Endothelial cell of umbilical vein (primary cell): Measurements from ENCODE around the gene DAB1. TPM values are rescaled to one million over a fixed set of nuclear protein-coding genes. Genes with fewer than 3 reads are reported as not detected.

Experiments used
- BruUV-seq: library from RNA; stranded (reverse); fragments of 400-500 nt; replicated peaks from 2 replicates; lab custom pipeline; 2021; lab: Mats Ljungman, UMichigan
- CTCF ChIA-PET: fragments of 300-600, 350-600 bp; sonication (Branson Sonifier 250); formaldehyde crosslinking; loops from one replicate; lab custom pipeline; 2021; ENCODE audit warnings: antibody characterized with exemption, inconsistent platforms; lab: Charles Lee
- POLR2A ChIA-PET: fragments of 300-600, 350-600 bp; sonication (Branson Sonifier 250); formaldehyde crosslinking; loops from one replicate; lab custom pipeline; 2021; ENCODE audit warnings: antibody characterized with exemption, inconsistent platforms; lab: Charles Lee
- DNase-seq: peaks from one replicate; pipeline ENCODE4 v3.0.0-alpha.2; 2011; ENCODE audit warnings: low read depth, low spot score
- FAIRE-seq: peaks from 2 replicates; lab custom pipeline; 2011; peaks lifted over from hg19 to GRCh38; lab: Jason Lieb, UNC
- H2AFZ ChIP-seq: 2 replicates; pipeline ENCODE4 v1.6.0; 2012; ENCODE audit warnings: low read depth, low read length, control low read depth, inconsistent platforms
- H3K27ac ChIP-seq: 2 replicates; pipeline ENCODE4 v1.5.1; 2011; ENCODE audit warnings: low read depth, mild to moderate bottlenecking, control low read depth, low read length, moderate library complexity; ENCODE audit not compliant: insufficient read depth
- H3K27me3 ChIP-seq, 2 experiments: 2 replicates each; pipeline versions ENCODE4 v1.6.0 to v1.6.1; 2011; ENCODE audit warnings: low read length in 2 of 2, mixed read lengths in 1 of 2; ENCODE audit not compliant: control insufficient read depth in 2 of 2, insufficient read depth in 2 of 2
- H3K36me3 ChIP-seq, 2 experiments: 2 replicates in 1 of 2; 3 replicates in 1 of 2; pipeline ENCODE4 v1.5.1; 2011; ENCODE audit warnings: low read length in 2 of 2, mild to moderate bottlenecking in 1 of 2, moderate library complexity in 1 of 2; ENCODE audit not compliant: control insufficient read depth in 2 of 2, insufficient read depth in 2 of 2; ENCODE audit errors: extremely low read depth in 1 of 2
- H3K4me1 ChIP-seq: 3 replicates; pipeline ENCODE4 v1.5.1; 2011; ENCODE audit warnings: mild to moderate bottlenecking, low read length; ENCODE audit not compliant: control insufficient read depth, insufficient read depth; ENCODE audit errors: extremely low read depth
- H3K4me2 ChIP-seq: 2 replicates; pipeline ENCODE4 v1.6.1; 2011; ENCODE audit warnings: low read length, control low read depth, mixed read lengths; ENCODE audit not compliant: insufficient read depth
- H3K4me3 ChIP-seq, 3 experiments: fragments of 200-600 bp in 1 of 3; sonication (generic), shearing (Covaris generic) in 1 of 3; replicated peaks in 1 of 3; 2 replicates each; pipeline ENCODE4 v1.5.1; 2011 to 2016; ENCODE audit warnings: control low read depth in 3 of 3, low read length in 3 of 3, mild to moderate bottlenecking in 2 of 3, inconsistent platforms in 1 of 3, low read depth in 1 of 3, moderate library complexity in 1 of 3; ENCODE audit not compliant: insufficient read depth in 1 of 3
- H3K79me2 ChIP-seq: 2 replicates; pipeline ENCODE4 v1.6.0; 2012; ENCODE audit warnings: low read length, inconsistent platforms; ENCODE audit not compliant: control insufficient read depth, insufficient read depth
- H3K9ac ChIP-seq: replicated peaks from 2 replicates; pipeline ENCODE3; 2011; ENCODE audit warnings: low read length, control low read depth; ENCODE audit not compliant: insufficient read depth; ENCODE audit errors: extremely low read depth
- H3K9me1 ChIP-seq: replicated peaks from 3 replicates; pipeline ENCODE4 v1.6.0; 2011; ENCODE audit warnings: mild to moderate bottlenecking, low read length; ENCODE audit not compliant: control insufficient read depth, insufficient read depth; ENCODE audit errors: extremely low read depth
- H3K9me3 ChIP-seq: replicated peaks from 2 replicates; pipeline ENCODE4 v1.5.1; 2012; ENCODE audit warnings: low read length, inconsistent platforms; ENCODE audit not compliant: control insufficient read depth, insufficient read depth
- H4K20me1 ChIP-seq: replicated peaks from 2 replicates; pipeline ENCODE3; 2011; ENCODE audit warnings: mild to moderate bottlenecking, low read length; ENCODE audit not compliant: control insufficient read depth, insufficient read depth; ENCODE audit errors: extremely low read depth
- CTCF ChIP-seq, 2 donors: IDR thresholded peaks; 1 replicate in 1 of 2; 2 replicates in 1 of 2; pipeline ENCODE4 v1.5.1; 2011; ENCODE audit warnings: low read length in 2 of 2, mild to moderate bottlenecking in 2 of 2, moderate library complexity in 2 of 2, control low read depth in 1 of 2, inconsistent platforms in 1 of 2, low read depth in 1 of 2; ENCODE audit not compliant: insufficient read depth in 1 of 2; ENCODE audit errors: extremely low read depth in 1 of 2
- EZH2 ChIP-seq: IDR thresholded peaks from 2 replicates; pipeline ENCODE4 v1.6.1; 2012; ENCODE audit warnings: borderline replicate concordance, low read depth, mild to moderate bottlenecking, moderate library complexity, low read length, inconsistent platforms; ENCODE audit not compliant: severe bottlenecking
- FOS ChIP-seq: IDR thresholded peaks from 2 replicates; pipeline ENCODE4 v1.6.1; 2011; ENCODE audit warnings: mild to moderate bottlenecking, low read length, moderate library complexity, borderline replicate concordance; ENCODE audit not compliant: insufficient read depth
- GATA2 ChIP-seq: IDR thresholded peaks from 2 replicates; pipeline ENCODE4 v1.7.0; 2011; ENCODE audit warnings: low read depth, mild to moderate bottlenecking, moderate library complexity, mixed read lengths, low read length; ENCODE audit not compliant: insufficient read length, insufficient read depth
- JUN ChIP-seq: IDR thresholded peaks from 2 replicates; pipeline ENCODE4 v1.6.1; 2011; ENCODE audit warnings: borderline replicate concordance, low read depth; ENCODE audit not compliant: insufficient read length, insufficient read depth
- MAX ChIP-seq: IDR thresholded peaks from 2 replicates; pipeline ENCODE4 v1.6.1; 2011; ENCODE audit not compliant: insufficient read depth, insufficient read length
- MYC ChIP-seq: IDR thresholded peaks from one replicate; pipeline ENCODE4 v1.6.1; 2011; ENCODE audit warnings: mild to moderate bottlenecking, low read depth, low read length
- POLR2A ChIP-seq: IDR thresholded peaks from 2 replicates; pipeline ENCODE4 v1.6.1; 2012; ENCODE audit warnings: low read depth, mild to moderate bottlenecking, control low read depth, low read length
- POLR2AphosphoS5 ChIP-seq: IDR thresholded peaks from 2 replicates; pipeline ENCODE4 v1.6.1; 2012; ENCODE audit warnings: low read depth, mild to moderate bottlenecking, control low read depth, low read length, moderate library complexity; ENCODE audit not compliant: insufficient read depth
- dilution Hi-C: fragments of 300-500 bp; cut with MboI; formaldehyde crosslinking; loops from one replicate; pipeline ENCODE4 v1.15.0; 2019; ENCODE audit warnings: low sequenced_read_pairs; ENCODE audit not compliant: extremely low pct_ligation_motif_present
- intact Hi-C: fragments of 100-400 bp; cut with micrococcal nuclease; formaldehyde crosslinking; loops from one replicate; pipeline ENCODE4 v1.10.0; 2022
- polyA plus RNA-seq, 4 experiments: library from polyadenylated mRNA; depleted of rRNA in 3 of 4; stranded (reverse) in 3 of 4; unstranded in 1 of 4; fragments of >200 nt; gene quantifications; 2 replicates each; pipeline versions ENCODE4 v1.2.1 to v1.2.3, GENCODE V29; 2011 to 2012; ENCODE audit warnings: missing spikeins in 1 of 4
- total RNA-seq: library from RNA; stranded (reverse); gene quantifications from 2 replicates; pipeline ENCODE4 v1.2.3, GENCODE V29; 2021

Gene DAB1
- total and polyA plus RNA-seq, 2 donors (not counting 3 experiments of a cell fraction or from before 2014, with no cell fraction given), result not detected

- ChIA-PET CTCF (no interaction called here), POLR2A (no interaction called here)
- Histone ChIP-seq H3K27me3 (no peaks in the 10 kb centered on the region), H3K4me1 (no peaks in the 10 kb centered on the region), H3K9me1 (no peaks in the 10 kb centered on the region), H2AFZ (no peak overlapping the region), H3K36me3 (no peaks in the 10 kb centered on the region), H3K9ac (no peak overlapping the region), H3K79me2 (no peaks in the 10 kb centered on the region), H3K4me3 (no peak overlapping the region), H3K4me2 (no peak overlapping the region), H3K9me3 (no peaks in the 10 kb centered on the region), H3K27ac (no peak overlapping the region), H4K20me1 (no peaks in the 10 kb centered on the region)
- no peak for TF ChIP-seq MAX
- no peak for TF ChIP-seq CTCF (IDR thresholded peaks at IDR 0.05; ENCODE audit: extremely low read depth in 1 of 2, insufficient read depth in 1 of 2, low read depth in 1 of 2, low read length in 2 of 2)
- no peak for TF ChIP-seq JUN
- no peak for TF ChIP-seq MYC
- TF ChIP-seq GATA2, result no peak
- no peak for TF ChIP-seq POLR2A
- no peak for TF ChIP-seq POLR2AphosphoS5
- no peak for TF ChIP-seq EZH2
- no peak for TF ChIP-seq FOS
- no peak for FAIRE-seq
- no TSS peak for BruUV-seq
- no peak for DNase-seq
- dilution Hi-C loops, result no loop called here
- intact Hi-C loops, result no loop called here
Measured at GRCh38 chr1:57082711-57083439, 341.0 kb downstream of the DAB1 start.
